Brain microvascular endothelial cell (primary cell): ENCODE measurements around the gene USE1.

Experiments
- DNase-seq: peaks from one replicate; pipeline ENCODE4 v3.0.0-alpha.2; 2020
- H3K27ac ChIP-seq: fragments of 250-450 bp; sonication (Bioruptor Pico); 2 replicates; pipeline ENCODE4 v1.5.1; 2020; ENCODE audit warnings: mild to moderate bottlenecking, moderate library complexity
- H3K27me3 ChIP-seq: fragments of 250-450 bp; sonication (Bioruptor Pico); replicated peaks from 2 replicates; pipeline ENCODE4 v1.5.1; 2020; ENCODE audit warnings: mild to moderate bottlenecking
- H3K36me3 ChIP-seq: fragments of 250-450 bp; sonication (Bioruptor Pico); replicated peaks from 2 replicates; pipeline ENCODE4 v1.5.1; 2020; ENCODE audit warnings: mild to moderate bottlenecking
- H3K4me3 ChIP-seq: 2 replicates; pipeline ENCODE4 v1.5.1; 2011; ENCODE audit warnings: low read depth, mild to moderate bottlenecking, control low read depth, low read length, moderate library complexity
- CTCF ChIP-seq: IDR thresholded peaks from 2 replicates; pipeline ENCODE4 v1.5.1; 2011; ENCODE audit warnings: low read depth, mild to moderate bottlenecking, moderate library complexity, low read length, control low read depth, inconsistent platforms; ENCODE audit errors: missing control alignments
- in situ Hi-C: cut with HindIII; loops from 2 replicates; pipeline ENCODE4 v1.10.0; 2017; ENCODE audit warnings: low sequenced_read_pairs, low pct_ligation_motif_present

USE1 gene

GRCh38 chr19:17255150-17255621, 40.0 kb downstream of the USE1 start:
- in situ Hi-C loops = no loop called here

GRCh38 chr19:17256130-17256529, 41.0 kb downstream of the USE1 start:
- H3K4me3 ChIP-seq = no peak overlapping the region
- TF ChIP-seq CTCF = no peak
- in situ Hi-C loops = no loop called here
- H3K27me3 ChIP-seq = no peaks in the 10 kb centered on the region
- no peak overlapping the region for H3K27ac ChIP-seq
- no peak for DNase-seq
- H3K36me3 ChIP-seq = no peaks in the 10 kb centered on the region

More at GRCh38 chr19:17255150-17255621, 40.0 kb downstream of the USE1 start:
- no peak overlapping the region for H3K4me3 ChIP-seq
- no peak overlapping the region for H3K27ac ChIP-seq
- H3K36me3 ChIP-seq = no peaks in the 10 kb centered on the region
- TF ChIP-seq CTCF = no peak
- no peak for DNase-seq
- H3K27me3 ChIP-seq = no peaks in the 10 kb centered on the region

- Histone ChIP-seq H3K27me3 (no peaks in the 10 kb centered on the region), H3K27ac (no peak overlapping the region), H3K36me3 (no peaks in the 10 kb centered on the region), H3K4me3 (no peak overlapping the region)
- TF ChIP-seq CTCF = no peak
- no peak for DNase-seq
- in situ Hi-C loops = no loop called here
Observed at GRCh38 chr19:17259118-17259780, 44.1 kb downstream of the USE1 start.

- Histone ChIP-seq H3K4me3 (no peak overlapping the region), H3K27ac (no peak overlapping the region), H3K36me3 (no peaks in the 10 kb centered on the region), H3K27me3 (no peaks in the 10 kb centered on the region)
- TF ChIP-seq CTCF = no peak
- DNase-seq = no peak
- in situ Hi-C loops = no loop called here
Observed at GRCh38 chr19:17259934-17260333, 44.8 kb downstream of the USE1 start.

GRCh38 chr19:17260842-17261325, 45.7 kb downstream of the USE1 start:
- H3K4me3 ChIP-seq = no peak overlapping the region
- peak; percentile 48 for DNase-seq
- H3K36me3 ChIP-seq = no peaks in the 10 kb centered on the region
- TF ChIP-seq CTCF = peak; percentile 94
- H3K27me3 ChIP-seq = no peaks in the 10 kb centered on the region
- in situ Hi-C loops = no loop called here
- no peak overlapping the region for H3K27ac ChIP-seq

GRCh38 chr19:17262557-17262956, 47.4 kb downstream of the USE1 start:
- no peak for DNase-seq
- in situ Hi-C loops = no loop called here
- Histone ChIP-seq H3K4me3 (no peak overlapping the region), H3K27ac (no peak overlapping the region), H3K36me3 (no peaks in the 10 kb centered on the region), H3K27me3 (no peaks in the 10 kb centered on the region)
- TF ChIP-seq CTCF = no peak
